SK-MEL-5 (cell line): ENCODE measurements around the gene MRPL17. TPM values are rescaled to one million over a fixed set of nuclear protein-coding genes. Genes with fewer than 3 reads are reported as not detected.
"Not testable (repeated sequence)": the region's sequence is repeated elsewhere in the genome, so short reads cannot be mapped to it uniquely, and the experiment has no call there.

Experiments
- DNase-seq: peaks from one replicate; pipeline ENCODE4 v3.0.0-alpha.2; 2016; ENCODE audit warnings: low read depth, low spot score
- in situ Hi-C: cut with HindIII; loops from 2 replicates; pipeline ENCODE4 v1.10.0; 2016; ENCODE audit warnings: low sequenced_read_pairs, high pct_unique_total_duplicates, low pct_unique_long_range_greater_than_20kb
- polyA plus RNA-seq, 2 experiments: library from polyadenylated mRNA; depleted of rRNA; stranded (reverse); fragments of >200 nt; gene quantifications; 2 replicates each; pipeline ENCODE4 v1.2.3, GENCODE V29; 2015
- total RNA-seq: library from RNA; depleted of rRNA; stranded (reverse); fragments of >200 nt; shearing (Covaris generic); gene quantifications from 2 replicates; pipeline ENCODE4 v1.2.3, GENCODE V29; 2014; rRNA removed

Gene MRPL17
- total RNA-seq, result 58.3 and 62.6 TPM in 2 replicates
- polyA plus RNA-seq (2015; cell fraction: cytosol; rRNA removed), result 33.8 and 40.8 TPM in 2 replicates
- 21.2 and 25.4 TPM in 2 replicates for polyA plus RNA-seq (2015; cell fraction: nucleus; rRNA removed)

GRCh38 chr11:6682936-6683861 is at the start of gene MRPL17:
MRPL17 (minus strand) TSS chr11:6683340; CDS start chr11:6683296, 44 bp downstream.
- peak; percentile 99 for DNase-seq
- in situ Hi-C loops, result no loop called here

GRCh38 chr11:6727971-6728760 is 45.0 kb upstream of the MRPL17 start:
- DNase-seq, result no peak
- in situ Hi-C loops, result no loop called here

GRCh38 chr11:6725386-6725896 is 42.3 kb upstream of the MRPL17 start:
- in situ Hi-C loops, result no loop called here
- peak; percentile 88 for DNase-seq

- DNase-seq, result no peak
- in situ Hi-C loops, result no loop called here
Measured at GRCh38 chr11:6724013-6724412, 40.9 kb upstream of the MRPL17 start.

GRCh38 chr11:6721343-6721742 is 38.2 kb upstream of the MRPL17 start:
- in situ Hi-C loops, result no loop called here
- DNase-seq, result no peak

- DNase-seq, result no peak
- in situ Hi-C loops, result no loop called here
Measured at GRCh38 chr11:6719576-6719975, 36.4 kb upstream of the MRPL17 start.

- in situ Hi-C loops, result no loop called here
- DNase-seq, result no peak
Measured at GRCh38 chr11:6717426-6717825, 34.3 kb upstream of the MRPL17 start.

GRCh38 chr11:6711552-6711951 is 28.4 kb upstream of the MRPL17 start:
- peak; percentile 78 for DNase-seq
- in situ Hi-C loops, result not testable (repeated sequence)

GRCh38 chr11:6708876-6709275 is 25.7 kb upstream of the MRPL17 start:
- no peak for DNase-seq
- in situ Hi-C loops, result no loop called here

- DNase-seq, result peak; percentile 75
- in situ Hi-C loops, result no loop called here
Measured at GRCh38 chr11:6705905-6706535, 22.9 kb upstream of the MRPL17 start.

- DNase-seq, result peak; percentile 88
- in situ Hi-C loops, result no loop called here
Measured at GRCh38 chr11:6703247-6704063, 20.3 kb upstream of the MRPL17 start.

GRCh38 chr11:6701955-6702354 is 18.8 kb upstream of the MRPL17 start:
- in situ Hi-C loops, DNase-seq: not testable (repeated sequence)

- in situ Hi-C loops, result no loop called here
- DNase-seq, result no peak
Measured at GRCh38 chr11:6695377-6695776, 12.2 kb upstream of the MRPL17 start.

- in situ Hi-C loops, result no loop called here
- no peak for DNase-seq
Measured at GRCh38 chr11:6694229-6694535, 11.0 kb upstream of the MRPL17 start.

GRCh38 chr11:6693342-6694228 is 10.4 kb upstream of the MRPL17 start:
- in situ Hi-C loops, result no loop called here
- peak; percentile 47 for DNase-seq

GRCh38 chr11:6692128-6692527 is 9.0 kb upstream of the MRPL17 start:
- in situ Hi-C loops, result no loop called here
- DNase-seq, result no peak
